Right atrium auricular region (tissue), 2 donors: Measurements from ENCODE around the gene OR52A5. TPM values are rescaled to one million over a fixed set of nuclear protein-coding genes. Genes with fewer than 3 reads are reported as not detected.
"Not testable (repeated sequence)": the region's sequence is repeated elsewhere in the genome, so short reads cannot be mapped to it uniquely, and the experiment has no call there.

ENCODE experiments used
- DNase-seq: peaks from one replicate; pipeline ENCODE4 v3.0.0-alpha.2; 2019; ENCODE audit warnings: low spot score
- H3K27ac ChIP-seq, 2 donors: fragments of 200-600 bp; sonication (generic); 1 replicate in 1 of 2; 2 replicates in 1 of 2; pipeline ENCODE4 v1.5.1; 2016 to 2019
- H3K27me3 ChIP-seq, 2 donors: fragments of 200-600 bp; sonication (generic); one replicate each; pipeline versions ENCODE4 v1.5.1 to v1.6.0; 2017 to 2019
- H3K36me3 ChIP-seq: fragments of 200-600 bp; sonication (generic); one replicate; pipeline ENCODE4 v1.5.1; 2016
- H3K4me1 ChIP-seq, 2 donors: fragments of 200-600 bp; sonication (generic); one replicate each; pipeline versions ENCODE4 v1.5.1 to v1.6.0; 2017 to 2019
- H3K4me3 ChIP-seq, 2 donors: fragments of 200-600 bp; sonication (generic); 1 replicate in 1 of 2; 2 replicates in 1 of 2; pipeline ENCODE4 v1.5.1; 2017 to 2019; ENCODE audit warnings: mild to moderate bottlenecking in 1 of 2, moderate library complexity in 1 of 2
- H3K9me3 ChIP-seq, 2 donors: fragments of 200-600 bp; sonication (generic); one replicate each; pipeline ENCODE4 v1.5.1; 2019
- total RNA-seq, 2 donors: library from RNA; depleted of rRNA; stranded (reverse); fragments of >200 nt; gene quantifications; one replicate each; pipeline ENCODE4 v1.1.0, GENCODE V29; 2016
- TF ChIP-seq, protein P1 (sequence below), 2 donors: fragments of 200-600 bp; sonication (generic); IDR thresholded peaks; one replicate each; pipeline ENCODE4 v1.5.1; 2019; ENCODE audit warnings: antibody characterized with exemption in 2 of 2

The OR52A5 gene
- total RNA-seq, 2 donors from 2014 or later: not detected

DNA sequence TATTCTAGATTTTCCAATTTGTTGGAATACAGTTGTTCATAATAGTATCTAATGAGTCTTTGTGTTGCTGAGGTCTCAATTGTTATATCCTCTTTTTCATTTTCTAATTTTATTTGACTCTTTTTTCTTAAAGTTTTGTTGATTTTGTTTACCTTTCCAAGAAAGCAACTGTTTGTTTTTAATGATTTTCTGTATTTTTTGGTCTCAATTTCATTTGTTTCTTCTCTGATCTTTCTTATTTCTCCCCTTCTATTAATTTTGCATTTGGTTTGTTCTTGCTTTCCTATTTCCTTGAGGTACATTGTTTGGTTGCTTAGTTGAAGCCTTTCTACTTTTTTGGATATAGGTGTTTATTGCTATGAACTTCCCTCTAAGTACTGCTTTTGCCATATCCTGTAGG is 21.6 kb upstream of the OR52A5 start:
- Histone ChIP-seq H3K4me3 (no peak overlapping the region), H3K27ac (no peak overlapping the region), H3K27me3 (no peaks in the 10 kb centered on the region), H3K36me3 (no peaks in the 10 kb centered on the region), H3K4me1 (no peaks in the 10 kb centered on the region), H3K9me3 (no peaks in the 10 kb centered on the region)
- DNase-seq: no peak
- TF ChIP-seq, protein P1, sequence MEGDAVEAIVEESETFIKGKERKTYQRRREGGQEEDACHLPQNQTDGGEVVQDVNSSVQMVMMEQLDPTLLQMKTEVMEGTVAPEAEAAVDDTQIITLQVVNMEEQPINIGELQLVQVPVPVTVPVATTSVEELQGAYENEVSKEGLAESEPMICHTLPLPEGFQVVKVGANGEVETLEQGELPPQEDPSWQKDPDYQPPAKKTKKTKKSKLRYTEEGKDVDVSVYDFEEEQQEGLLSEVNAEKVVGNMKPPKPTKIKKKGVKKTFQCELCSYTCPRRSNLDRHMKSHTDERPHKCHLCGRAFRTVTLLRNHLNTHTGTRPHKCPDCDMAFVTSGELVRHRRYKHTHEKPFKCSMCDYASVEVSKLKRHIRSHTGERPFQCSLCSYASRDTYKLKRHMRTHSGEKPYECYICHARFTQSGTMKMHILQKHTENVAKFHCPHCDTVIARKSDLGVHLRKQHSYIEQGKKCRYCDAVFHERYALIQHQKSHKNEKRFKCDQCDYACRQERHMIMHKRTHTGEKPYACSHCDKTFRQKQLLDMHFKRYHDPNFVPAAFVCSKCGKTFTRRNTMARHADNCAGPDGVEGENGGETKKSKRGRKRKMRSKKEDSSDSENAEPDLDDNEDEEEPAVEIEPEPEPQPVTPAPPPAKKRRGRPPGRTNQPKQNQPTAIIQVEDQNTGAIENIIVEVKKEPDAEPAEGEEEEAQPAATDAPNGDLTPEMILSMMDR (IDR thresholded peaks at IDR 0.05): no peak

DNA sequence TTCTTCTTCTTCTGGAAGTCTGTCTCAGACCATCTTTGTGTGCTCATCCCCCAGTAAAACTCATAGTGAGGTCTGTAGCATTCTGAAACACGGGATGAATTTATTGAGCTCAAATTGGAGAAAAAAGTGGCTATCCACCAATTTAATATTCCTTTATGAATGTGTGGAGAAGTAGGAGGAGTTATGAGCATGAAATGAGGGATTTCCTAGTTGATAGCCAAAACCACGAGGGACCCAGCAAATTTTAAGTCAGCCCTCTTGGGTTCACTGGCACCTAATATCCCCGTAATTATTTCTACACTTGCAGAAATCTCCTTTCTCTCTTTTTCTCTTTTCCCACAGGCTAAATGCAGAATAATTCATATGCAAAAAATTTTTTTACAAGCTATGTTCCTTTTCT is 16.5 kb upstream of the OR52A5 start, which contains the start of gene OR52A1:
TSS of gene OR52A1 (minus strand) at position 101 of the 400 bp plus-strand sequence. CDS start 2,388 bp downstream, outside the sequence.
- H3K4me3 ChIP-seq: no peak within 1 kb of the TSS
- H3K27ac ChIP-seq: no peak within 1 kb of the TSS
- H3K4me1 ChIP-seq: no peaks in the 10 kb centered on the region
- DNase-seq: no peak
- no peaks in the 10 kb centered on the region for H3K9me3 ChIP-seq
- H3K36me3 ChIP-seq: no peaks in the 10 kb centered on the region
- no peaks in the 10 kb centered on the region for H3K27me3 ChIP-seq
- TF ChIP-seq, protein P1 (IDR thresholded peaks at IDR 0.05): no peak

DNA sequence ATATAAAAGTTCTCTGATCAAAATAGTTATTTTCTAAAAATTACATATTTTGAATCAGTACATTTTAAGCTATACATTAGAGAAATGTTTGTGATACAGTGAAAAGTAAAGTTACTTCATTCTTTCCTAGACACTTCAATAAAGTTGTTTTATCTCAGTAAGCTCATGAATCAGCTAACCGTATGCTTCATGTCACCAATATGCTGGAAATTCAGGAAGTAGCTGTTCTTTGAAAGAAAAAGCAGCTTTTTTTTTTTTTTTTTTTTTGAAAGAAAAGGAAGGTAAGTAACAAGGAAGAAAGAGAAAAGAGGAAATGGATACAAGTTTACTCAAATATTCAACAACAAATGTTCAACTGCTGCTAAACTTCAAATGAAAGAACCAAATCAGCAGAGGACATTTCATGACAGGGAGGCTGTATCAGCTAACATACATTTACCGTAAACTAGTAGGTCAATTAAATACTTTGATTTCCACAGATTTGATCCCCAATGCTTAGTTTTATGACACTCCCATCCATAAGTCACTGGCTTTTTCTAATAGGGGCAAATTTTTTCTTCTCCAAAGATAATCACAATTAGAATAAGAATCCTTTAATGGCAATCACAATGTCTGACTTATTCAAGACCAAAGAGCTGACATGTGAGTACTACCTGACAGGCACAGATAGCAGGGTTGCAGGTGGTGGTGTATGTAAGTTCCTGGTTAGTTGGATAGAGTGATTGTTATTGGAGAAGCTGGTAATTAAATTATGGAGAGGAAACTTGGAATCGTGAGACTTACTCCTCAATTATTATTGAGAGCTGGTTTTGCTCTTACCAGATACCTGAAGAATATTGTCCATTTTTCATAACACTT is 15.6 kb upstream of the OR52A5 start:
- no peak overlapping the region for H3K27ac ChIP-seq
- H3K27me3 ChIP-seq: no peaks in the 10 kb centered on the region
- H3K4me3 ChIP-seq: no peak overlapping the region
- H3K4me1 ChIP-seq: no peaks in the 10 kb centered on the region
- H3K9me3 ChIP-seq: no peaks in the 10 kb centered on the region
- no peaks in the 10 kb centered on the region for H3K36me3 ChIP-seq
- TF ChIP-seq, protein P1 (IDR thresholded peaks at IDR 0.05): no peak
- DNase-seq: no peak

DNA sequence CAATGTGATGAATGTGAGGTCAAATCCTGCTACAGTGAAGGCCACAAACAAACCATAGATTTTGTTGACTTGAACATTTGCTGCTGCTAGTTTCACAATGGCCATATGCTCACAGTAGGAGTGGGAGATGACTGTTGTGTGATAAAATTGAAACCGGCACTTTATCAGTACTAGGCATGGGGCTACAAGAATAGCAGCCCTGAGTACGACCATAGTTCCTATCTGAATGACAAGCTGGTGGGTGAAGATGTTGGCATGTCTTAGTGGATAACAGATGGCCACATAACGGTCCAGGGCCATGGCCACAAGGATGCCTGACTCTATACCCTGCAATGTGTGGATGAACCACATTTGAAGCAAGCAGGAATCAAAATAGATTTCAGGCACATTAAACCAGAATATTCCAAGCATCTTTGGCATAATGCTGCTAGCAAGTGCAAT is 13.6 kb upstream of the OR52A5 start:
- TF ChIP-seq, protein P1 (IDR thresholded peaks at IDR 0.05): no peak

DNA sequence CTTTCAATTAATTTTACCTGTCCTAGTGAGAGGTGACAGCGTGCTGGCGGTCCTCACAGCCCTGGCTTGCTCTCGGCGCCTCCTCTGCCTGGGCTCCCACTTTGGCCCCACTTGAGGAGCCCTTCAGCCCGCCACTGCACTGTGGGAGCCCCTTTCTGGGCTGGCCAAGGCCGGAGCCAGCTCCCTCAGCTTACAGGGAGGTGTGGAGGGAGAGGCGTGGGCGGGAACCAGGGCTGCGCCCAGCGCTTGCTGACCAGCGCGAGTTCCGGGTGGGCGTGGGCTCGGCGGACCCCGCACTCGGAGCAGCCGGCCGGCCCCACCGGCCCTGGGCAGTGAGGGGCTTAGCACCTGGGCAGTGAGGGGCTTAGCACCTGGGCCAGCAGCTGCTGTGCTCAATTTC is 6.0 kb upstream of the OR52A5 start:
- H3K4me1 ChIP-seq, H3K9me3 ChIP-seq, H3K27ac ChIP-seq, H3K4me3 ChIP-seq, DNase-seq, H3K36me3 ChIP-seq, H3K27me3 ChIP-seq: not testable (repeated sequence)

More for the DNA sequence above, 13.6 kb upstream of the OR52A5 start:
- DNase-seq: no peak
- Histone ChIP-seq H3K27ac (no peak overlapping the region), H3K4me3 (no peak overlapping the region), H3K27me3 (no peaks in the 10 kb centered on the region), H3K9me3 (no peaks in the 10 kb centered on the region), H3K4me1 (no peaks in the 10 kb centered on the region), H3K36me3 (no peaks in the 10 kb centered on the region)

DNA sequence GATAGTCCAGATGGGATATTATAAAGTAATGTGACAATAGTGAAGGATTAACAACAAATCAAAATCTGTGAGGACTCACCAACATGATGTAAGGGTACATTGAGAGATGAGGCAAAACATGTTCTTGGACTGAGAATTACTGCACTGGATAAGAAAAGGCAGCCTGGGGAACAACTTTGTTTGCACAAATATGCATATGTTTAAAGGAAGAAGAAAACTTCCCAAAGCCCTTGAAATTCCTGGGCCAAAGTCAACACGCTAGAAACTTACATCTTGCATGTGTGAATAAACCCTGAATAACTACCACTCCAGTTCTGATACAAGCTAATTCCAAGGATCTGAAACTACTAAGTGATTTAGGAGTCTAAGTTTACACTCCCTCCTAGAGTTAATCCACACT is 1.1 kb downstream of the OR52A5 start:
- Histone ChIP-seq H3K9me3 (no peaks in the 10 kb centered on the region), H3K27ac (no peak overlapping the region), H3K4me1 (no peaks in the 10 kb centered on the region), H3K27me3 (no peaks in the 10 kb centered on the region), H3K36me3 (no peaks in the 10 kb centered on the region), H3K4me3 (no peak overlapping the region)
- TF ChIP-seq, protein P1 (IDR thresholded peaks at IDR 0.05): no peak
- no peak for DNase-seq
